Vagina (tissue), 2 donors: Measurements from ENCODE around the gene SKOR1.

ENCODE experiments used
- POLR2A ChIP-seq, 2 donors: fragments of 450-650 bp; IDR thresholded peaks; one replicate each; pipeline ENCODE4 v1.6.1; 2017; ENCODE audit warnings: antibody characterized with exemption in 2 of 2, mild to moderate bottlenecking in 2 of 2, moderate library complexity in 2 of 2
- POLR2AphosphoS5 ChIP-seq, 2 donors: sonication (generic); formaldehyde crosslinking; IDR thresholded peaks; one replicate each; pipeline ENCODE4 v1.9.0; 2017; ENCODE audit warnings: antibody characterized with exemption in 2 of 2, mild to moderate bottlenecking in 2 of 2, low read depth in 1 of 2; ENCODE audit not compliant: insufficient read depth in 1 of 2
- TF ChIP-seq, protein P1 (sequence below), 3 experiments: fragments of 450-650 bp in 2 of 3; fragments of 200-600 bp in 1 of 3; sonication (generic) in 1 of 3; IDR thresholded peaks; one replicate each; pipeline ENCODE4 v1.5.1; 2017 to 2019; ENCODE audit warnings: antibody characterized with exemption in 3 of 3, mild to moderate bottlenecking in 2 of 3, moderate library complexity in 2 of 3

DNA sequence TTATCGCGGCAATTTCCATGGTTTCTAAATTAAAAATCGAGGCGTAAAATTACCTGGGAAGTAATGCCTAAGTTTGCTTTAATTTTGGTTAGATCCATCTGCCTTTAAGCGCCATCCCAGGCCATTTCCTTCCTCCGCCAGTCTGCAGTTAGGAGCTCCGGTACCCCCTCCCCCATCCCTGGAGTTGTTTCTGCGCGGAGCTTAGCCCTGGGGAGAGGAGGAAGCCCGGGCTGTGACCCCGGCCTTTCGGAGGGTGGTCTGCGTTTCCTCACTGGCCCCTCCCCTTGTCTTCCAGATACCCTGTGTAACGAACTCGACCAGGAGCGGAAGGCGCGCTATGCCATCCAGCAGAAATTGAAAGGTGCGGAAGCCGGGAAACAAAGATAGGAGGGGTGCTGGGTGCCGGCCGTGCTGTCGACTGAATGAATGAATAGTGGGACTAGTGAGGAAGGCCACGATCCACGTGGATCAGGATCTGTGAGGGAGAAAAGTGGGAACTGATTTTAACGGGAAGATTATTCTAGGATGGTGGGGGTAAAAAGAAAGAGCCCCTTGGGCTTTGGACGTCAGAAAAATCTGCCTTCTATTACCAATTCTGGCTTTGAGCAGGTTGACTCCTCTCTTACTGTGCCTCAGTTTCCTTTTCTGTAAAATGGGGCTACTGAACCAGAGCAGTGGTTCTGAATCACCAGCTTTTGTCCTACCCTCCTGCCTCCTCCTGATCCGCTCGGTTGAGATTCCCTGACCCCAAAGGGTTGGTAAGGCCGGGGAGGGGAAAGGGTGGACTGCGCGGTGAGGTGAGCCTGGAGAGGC is 7.8 kb downstream of the SKOR1 start:
- TF ChIP-seq, protein P1, sequence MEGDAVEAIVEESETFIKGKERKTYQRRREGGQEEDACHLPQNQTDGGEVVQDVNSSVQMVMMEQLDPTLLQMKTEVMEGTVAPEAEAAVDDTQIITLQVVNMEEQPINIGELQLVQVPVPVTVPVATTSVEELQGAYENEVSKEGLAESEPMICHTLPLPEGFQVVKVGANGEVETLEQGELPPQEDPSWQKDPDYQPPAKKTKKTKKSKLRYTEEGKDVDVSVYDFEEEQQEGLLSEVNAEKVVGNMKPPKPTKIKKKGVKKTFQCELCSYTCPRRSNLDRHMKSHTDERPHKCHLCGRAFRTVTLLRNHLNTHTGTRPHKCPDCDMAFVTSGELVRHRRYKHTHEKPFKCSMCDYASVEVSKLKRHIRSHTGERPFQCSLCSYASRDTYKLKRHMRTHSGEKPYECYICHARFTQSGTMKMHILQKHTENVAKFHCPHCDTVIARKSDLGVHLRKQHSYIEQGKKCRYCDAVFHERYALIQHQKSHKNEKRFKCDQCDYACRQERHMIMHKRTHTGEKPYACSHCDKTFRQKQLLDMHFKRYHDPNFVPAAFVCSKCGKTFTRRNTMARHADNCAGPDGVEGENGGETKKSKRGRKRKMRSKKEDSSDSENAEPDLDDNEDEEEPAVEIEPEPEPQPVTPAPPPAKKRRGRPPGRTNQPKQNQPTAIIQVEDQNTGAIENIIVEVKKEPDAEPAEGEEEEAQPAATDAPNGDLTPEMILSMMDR (IDR thresholded peaks at IDR 0.05) = no peak
- no peak for TF ChIP-seq POLR2AphosphoS5 (IDR thresholded peaks at IDR 0.05; ENCODE audit: insufficient read depth in 1 of 2, low read depth in 1 of 2)
- TF ChIP-seq POLR2A (IDR thresholded peaks at IDR 0.05) = no peak
